ENCODE measurements around the gene MFNG. TPM values are rescaled to one million over a fixed set of nuclear protein-coding genes. Genes with fewer than 3 reads are reported as not detected.
A peak's percentile ranks its signal among the peaks of the same experiment; 100 is the strongest.

The MFNG gene
- total RNA-seq, 1 donor from 2014 or later: 22.3 TPM

- intact Hi-C loops (cut with DNase I): no loop called here
- DNase-seq (ENCODE audit: low spot score): no peak
- no peak for ATAC-seq
Observed at GRCh38 chr22:37515901-37516300, 29.7 kb upstream of the MFNG start.

DNA sequence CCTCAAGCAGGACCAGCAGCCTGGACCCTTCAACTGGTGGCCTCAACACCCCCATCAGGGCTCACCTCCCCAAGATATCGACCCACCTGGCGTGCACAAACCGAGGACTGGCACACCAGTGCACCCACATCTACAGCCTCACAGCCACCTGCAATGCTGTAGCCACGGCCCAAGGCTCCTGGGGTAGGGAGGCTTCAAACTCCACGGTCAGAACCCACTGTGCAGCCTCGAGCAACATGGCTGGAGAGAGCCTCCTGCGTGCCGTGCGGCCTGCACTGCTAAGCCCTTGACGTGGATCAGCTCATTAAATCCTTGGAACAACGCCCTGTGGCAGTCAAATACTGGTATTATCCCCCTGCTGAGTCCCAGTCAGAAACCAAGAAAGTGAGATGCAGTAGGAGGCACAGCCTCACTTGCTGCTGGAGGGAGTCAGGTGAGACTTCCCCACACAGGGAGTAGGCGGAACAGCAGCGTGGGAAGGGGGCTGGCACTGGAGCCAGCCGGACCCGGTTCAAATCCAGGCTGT lies 28.4 kb upstream of the MFNG start:
- DNase-seq (ENCODE audit: low spot score) (no peak), ATAC-seq (no peak)
- intact Hi-C loops (cut with DNase I): no loop called here

GRCh38 chr22:37511395-37512104 lies 25.4 kb upstream of the MFNG start:
- intact Hi-C loops (cut with DNase I): no loop called here
- no peak for ATAC-seq
- DNase-seq (ENCODE audit: low spot score): no peak

DNA sequence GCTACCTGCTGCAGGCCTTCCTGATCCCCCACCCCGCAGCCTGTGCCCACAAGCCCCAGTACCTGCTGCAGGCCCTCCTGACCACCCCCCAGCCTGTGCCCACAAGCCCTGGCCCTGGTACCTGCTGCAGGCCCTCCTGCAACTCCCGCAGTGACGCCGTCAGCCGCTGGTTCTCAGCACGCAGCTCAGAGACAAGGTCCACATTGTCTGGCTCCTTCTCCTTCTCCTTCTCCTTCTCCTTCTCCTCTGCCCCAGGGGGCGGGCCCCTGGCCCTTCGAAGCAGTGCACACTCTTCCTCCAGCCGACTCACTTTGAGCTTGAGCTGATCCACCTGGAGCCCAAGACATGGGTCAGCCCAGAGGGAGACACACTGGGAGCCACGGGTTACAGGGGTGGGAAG lies 23.9 kb upstream of the MFNG start:
- intact Hi-C loops (cut with DNase I): no loop called here
- ATAC-seq (no peak), DNase-seq (ENCODE audit: low spot score) (no peak)

DNA sequence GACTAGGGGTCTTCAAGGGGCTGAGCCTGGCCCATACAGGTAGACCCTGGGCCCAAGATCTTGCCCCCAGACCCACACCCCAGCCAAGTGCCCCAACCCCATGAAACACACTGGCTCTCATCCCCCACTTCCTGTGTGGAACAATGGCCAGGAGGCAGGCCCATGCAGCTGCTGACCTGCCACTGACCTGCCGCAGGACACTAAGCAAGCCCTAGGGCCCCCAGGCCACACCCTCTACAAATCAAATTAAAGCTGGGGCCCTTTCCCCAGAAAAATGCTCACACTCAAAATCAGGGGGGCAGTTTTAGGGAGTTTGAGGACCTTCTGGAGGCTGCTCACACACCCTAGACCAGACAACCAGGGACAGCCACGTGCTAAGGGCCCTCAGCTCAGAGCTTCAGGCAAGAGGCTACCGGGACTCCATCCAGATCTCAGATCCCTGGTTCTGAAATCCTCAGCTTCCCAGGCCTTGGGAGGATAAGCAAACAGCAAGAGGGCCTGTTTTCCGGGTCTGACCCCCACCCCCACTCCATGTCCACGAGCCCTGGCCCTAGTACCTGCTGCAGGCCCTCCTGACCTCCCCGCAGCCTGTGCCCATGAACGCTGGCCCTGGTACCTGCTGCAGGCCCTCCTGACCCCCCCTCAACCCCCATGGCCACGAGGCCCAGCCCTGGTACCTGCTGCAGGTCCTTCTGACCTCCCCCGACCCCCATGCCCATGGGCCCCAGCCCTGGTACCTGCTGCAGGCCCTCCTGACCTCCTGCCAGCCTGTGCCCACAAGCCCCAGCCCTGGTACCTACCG lies 23.1 kb upstream of the MFNG start:
- DNase-seq (ENCODE audit: low spot score) (no peak), ATAC-seq (peak; percentile 6)
- intact Hi-C loops (cut with DNase I): no loop called here

DNA sequence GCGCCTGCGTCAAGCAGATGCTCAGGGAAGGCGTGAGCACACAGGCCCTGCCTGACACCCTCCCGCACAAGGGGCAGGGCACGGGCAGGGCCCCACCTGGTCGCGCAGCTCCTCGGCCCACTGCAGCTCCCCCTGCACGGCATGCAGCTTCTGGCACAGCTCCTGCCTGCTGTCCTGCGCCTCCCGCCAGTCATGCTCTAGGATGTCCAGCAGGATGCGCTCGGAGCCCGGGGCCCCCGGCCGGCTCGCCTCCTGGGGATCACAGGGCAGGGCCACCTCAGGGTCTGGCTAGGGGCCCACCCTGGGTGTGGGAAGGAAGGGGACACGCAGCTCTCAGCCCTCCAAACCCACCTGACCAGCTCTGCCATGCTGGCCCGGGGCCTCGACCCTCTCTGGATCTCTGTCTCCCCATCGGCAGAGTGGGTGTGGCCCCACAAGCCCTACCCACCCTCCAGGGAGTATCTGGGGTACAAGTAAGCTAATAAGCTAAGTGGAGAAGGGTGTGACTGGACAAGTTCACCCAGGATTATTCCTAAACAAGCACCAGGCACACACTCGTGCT lies 22.3 kb upstream of the MFNG start:
- ATAC-seq: peak; percentile 51
- intact Hi-C loops (cut with DNase I): no loop called here
- DNase-seq (ENCODE audit: low spot score): no peak

DNA sequence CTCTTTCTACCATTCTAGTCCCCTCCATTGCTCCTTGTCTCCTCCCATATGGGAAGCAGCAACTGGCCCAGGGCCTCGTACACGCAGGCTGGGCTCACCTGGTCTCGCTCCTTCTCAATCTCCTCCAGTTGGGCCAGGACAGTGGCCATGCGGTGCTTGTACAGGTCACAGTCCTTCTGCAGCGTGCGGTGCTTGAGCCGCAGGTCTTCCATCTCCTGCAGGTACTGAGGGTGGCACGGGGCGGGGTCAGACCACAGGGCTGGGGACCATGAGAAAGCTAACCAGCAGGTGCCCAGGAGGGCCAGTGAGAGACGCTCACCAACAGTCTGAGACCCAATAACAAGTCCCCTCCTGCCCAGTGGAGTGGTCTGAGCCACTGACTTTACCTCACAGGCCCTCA lies 21.5 kb upstream of the MFNG start:
- ATAC-seq: no peak
- intact Hi-C loops (cut with DNase I): no loop called here
- DNase-seq (ENCODE audit: low spot score): no peak

GRCh38 chr22:37505989-37506388 lies 19.8 kb upstream of the MFNG start:
- no peak for DNase-seq (ENCODE audit: low spot score)
- intact Hi-C loops (cut with DNase I): no loop called here
- no peak for ATAC-seq

GRCh38 chr22:37505565-37505964 lies 19.4 kb upstream of the MFNG start:
- DNase-seq (ENCODE audit: low spot score) (no peak), ATAC-seq (no peak)
- intact Hi-C loops (cut with DNase I): no loop called here

DNA sequence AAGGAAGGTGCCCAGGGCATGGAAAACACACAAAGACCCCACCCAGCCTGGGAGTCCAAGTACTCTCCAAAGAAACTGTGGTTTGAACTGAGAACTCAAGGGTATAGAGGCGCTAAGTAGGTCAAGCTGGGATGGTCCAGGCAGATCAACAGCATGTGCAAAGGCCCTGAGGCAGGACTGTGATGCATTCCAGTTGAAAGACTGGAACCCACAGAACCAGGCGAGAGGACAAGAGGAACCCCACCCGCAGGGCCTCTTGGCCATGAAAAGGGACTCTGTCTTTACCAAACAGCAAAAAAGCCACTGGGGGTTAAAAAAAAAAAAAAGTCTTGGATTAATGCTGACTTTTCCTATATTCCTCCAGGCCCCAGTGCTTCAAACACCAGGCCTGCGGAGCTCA lies 18.8 kb upstream of the MFNG start:
- ATAC-seq: no peak

DNA sequence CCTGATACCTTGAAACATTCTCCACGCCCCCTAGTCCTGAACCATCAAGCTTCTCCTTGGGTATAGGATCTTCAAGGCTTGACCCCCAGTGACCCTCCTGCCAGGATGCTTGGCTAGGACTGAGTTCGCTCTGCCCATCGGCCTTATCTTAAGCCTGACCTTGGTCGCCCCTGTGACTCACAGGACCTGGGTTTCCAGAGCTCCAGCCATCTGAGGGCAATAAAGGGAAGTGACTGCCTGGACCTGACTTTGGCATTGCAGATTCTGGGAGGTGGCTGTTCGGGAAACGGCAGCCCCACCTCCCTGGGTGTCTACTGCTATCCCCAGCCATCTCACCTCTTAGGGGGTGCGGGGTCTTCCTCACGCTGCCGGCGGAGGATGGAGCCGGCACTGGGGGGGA lies 17.7 kb upstream of the MFNG start:
- no peak for ATAC-seq
- DNase-seq (ENCODE audit: low spot score): no peak

More for the DNA sequence above, 18.8 kb upstream of the MFNG start:
- DNase-seq (ENCODE audit: low spot score): no peak
- intact Hi-C loops (cut with DNase I): no loop called here

GRCh38 chr22:37503183-37503683 lies 17.0 kb upstream of the MFNG start:
- ATAC-seq (no peak), DNase-seq (ENCODE audit: low spot score) (no peak)
- intact Hi-C loops (cut with DNase I): no loop called here

More for the DNA sequence above, 17.7 kb upstream of the MFNG start:
- intact Hi-C loops (cut with DNase I): no loop called here

- DNase-seq (ENCODE audit: low spot score) (no peak), ATAC-seq (no peak)
- intact Hi-C loops (cut with DNase I): no loop called here
Observed at GRCh38 chr22:37502342-37503182, 16.4 kb upstream of the MFNG start.

DNA sequence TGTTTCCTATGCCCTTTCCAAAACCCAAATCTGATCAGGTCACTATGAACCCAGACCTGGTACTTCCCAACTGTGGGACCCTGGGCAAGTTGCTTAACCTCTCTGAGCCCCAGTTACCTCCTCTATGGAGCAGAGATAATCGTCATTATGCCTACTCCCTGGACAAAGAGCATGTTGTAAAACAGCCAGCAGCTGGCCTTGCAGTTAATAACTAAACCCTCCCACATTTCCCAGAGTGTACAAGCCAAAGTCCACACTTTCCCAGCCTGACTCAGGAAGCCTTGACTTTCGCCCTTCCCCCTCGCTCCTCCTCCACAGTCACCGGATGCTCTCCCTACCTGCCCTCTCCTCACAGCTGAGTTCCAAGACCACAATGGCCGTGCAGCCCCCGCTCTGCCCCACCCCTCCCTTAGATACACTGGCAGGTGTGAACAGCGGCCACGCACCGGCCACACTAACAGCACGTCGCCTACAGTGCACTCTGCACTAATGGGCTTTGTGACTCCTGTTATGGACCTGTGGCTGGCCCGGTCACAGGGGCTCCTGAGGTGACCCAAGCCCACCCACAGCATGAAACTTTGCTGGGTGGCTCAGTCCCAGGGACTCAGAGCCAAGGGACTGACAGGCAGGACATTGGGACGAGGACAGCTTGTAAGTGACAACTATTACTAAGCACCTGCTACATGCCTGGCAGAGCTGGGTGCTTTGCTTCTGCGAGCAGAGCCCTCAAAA lies 15.6 kb upstream of the MFNG start:
- peak; percentile 84 for ATAC-seq
- intact Hi-C loops (cut with DNase I): no loop called here
- DNase-seq (ENCODE audit: low spot score): peak; percentile 80

- DNase-seq (ENCODE audit: low spot score): no peak
Observed at GRCh38 chr22:37500745-37501609, 14.8 kb upstream of the MFNG start.

GRCh38 chr22:37499789-37500540 lies 13.8 kb upstream of the MFNG start:
- no peak for DNase-seq (ENCODE audit: low spot score)
- intact Hi-C loops (cut with DNase I): no loop called here
- ATAC-seq: no peak

More at GRCh38 chr22:37500745-37501609, 14.8 kb upstream of the MFNG start:
- peak; percentile 15 for ATAC-seq
- intact Hi-C loops (cut with DNase I): no loop called here

Measured in sciatic nerve (tissue), 2 donors.